ENCODE results near the gene KLF17.

Gene KLF17

GRCh38 chr1:44161546-44161945 lies 42.9 kb downstream of the KLF17 start:
- DNase-seq (ENCODE audit: low read depth in 1 of 2, low spot score in 1 of 2): no peak
- no peak overlapping the region for H3K4me3 ChIP-seq (replicated peaks; ENCODE audit: insufficient read depth, low read length)
- no peaks in the 10 kb centered on the region for H3K27me3 ChIP-seq (ENCODE audit: insufficient read depth, poor library complexity, severe bottlenecking)
- no peak for TF ChIP-seq POLR2AphosphoS5 (IDR thresholded peaks at IDR 0.05; ENCODE audit: low read depth)
- no peak overlapping the region for H3K27ac ChIP-seq (replicated peaks)

GRCh38 chr1:44168520-44169098 lies 50.0 kb downstream of the KLF17 start:
- Histone ChIP-seq H3K27ac (replicated peaks) (no peak overlapping the region), H3K4me3 (replicated peaks; ENCODE audit: insufficient read depth, low read length) (no peak overlapping the region), H3K27me3 (ENCODE audit: insufficient read depth, poor library complexity, severe bottlenecking) (no peaks in the 10 kb centered on the region)
- TF ChIP-seq, protein P1, sequence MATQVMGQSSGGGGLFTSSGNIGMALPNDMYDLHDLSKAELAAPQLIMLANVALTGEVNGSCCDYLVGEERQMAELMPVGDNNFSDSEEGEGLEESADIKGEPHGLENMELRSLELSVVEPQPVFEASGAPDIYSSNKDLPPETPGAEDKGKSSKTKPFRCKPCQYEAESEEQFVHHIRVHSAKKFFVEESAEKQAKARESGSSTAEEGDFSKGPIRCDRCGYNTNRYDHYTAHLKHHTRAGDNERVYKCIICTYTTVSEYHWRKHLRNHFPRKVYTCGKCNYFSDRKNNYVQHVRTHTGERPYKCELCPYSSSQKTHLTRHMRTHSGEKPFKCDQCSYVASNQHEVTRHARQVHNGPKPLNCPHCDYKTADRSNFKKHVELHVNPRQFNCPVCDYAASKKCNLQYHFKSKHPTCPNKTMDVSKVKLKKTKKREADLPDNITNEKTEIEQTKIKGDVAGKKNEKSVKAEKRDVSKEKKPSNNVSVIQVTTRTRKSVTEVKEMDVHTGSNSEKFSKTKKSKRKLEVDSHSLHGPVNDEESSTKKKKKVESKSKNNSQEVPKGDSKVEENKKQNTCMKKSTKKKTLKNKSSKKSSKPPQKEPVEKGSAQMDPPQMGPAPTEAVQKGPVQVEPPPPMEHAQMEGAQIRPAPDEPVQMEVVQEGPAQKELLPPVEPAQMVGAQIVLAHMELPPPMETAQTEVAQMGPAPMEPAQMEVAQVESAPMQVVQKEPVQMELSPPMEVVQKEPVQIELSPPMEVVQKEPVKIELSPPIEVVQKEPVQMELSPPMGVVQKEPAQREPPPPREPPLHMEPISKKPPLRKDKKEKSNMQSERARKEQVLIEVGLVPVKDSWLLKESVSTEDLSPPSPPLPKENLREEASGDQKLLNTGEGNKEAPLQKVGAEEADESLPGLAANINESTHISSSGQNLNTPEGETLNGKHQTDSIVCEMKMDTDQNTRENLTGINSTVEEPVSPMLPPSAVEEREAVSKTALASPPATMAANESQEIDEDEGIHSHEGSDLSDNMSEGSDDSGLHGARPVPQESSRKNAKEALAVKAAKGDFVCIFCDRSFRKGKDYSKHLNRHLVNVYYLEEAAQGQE (IDR thresholded peaks at IDR 0.05; ENCODE audit: insufficient replicate concordance, low read depth): no peak
- no peak for TF ChIP-seq POLR2AphosphoS5 (IDR thresholded peaks at IDR 0.05; ENCODE audit: low read depth)
- DNase-seq (ENCODE audit: low read depth in 1 of 2, low spot score in 1 of 2): no peak

- Histone ChIP-seq H3K27ac (replicated peaks) (no peak overlapping the region), H3K27me3 (ENCODE audit: insufficient read depth, poor library complexity, severe bottlenecking) (no peaks in the 10 kb centered on the region), H3K4me3 (replicated peaks; ENCODE audit: insufficient read depth, low read length) (no peak overlapping the region)
- TF ChIP-seq, protein P2, sequence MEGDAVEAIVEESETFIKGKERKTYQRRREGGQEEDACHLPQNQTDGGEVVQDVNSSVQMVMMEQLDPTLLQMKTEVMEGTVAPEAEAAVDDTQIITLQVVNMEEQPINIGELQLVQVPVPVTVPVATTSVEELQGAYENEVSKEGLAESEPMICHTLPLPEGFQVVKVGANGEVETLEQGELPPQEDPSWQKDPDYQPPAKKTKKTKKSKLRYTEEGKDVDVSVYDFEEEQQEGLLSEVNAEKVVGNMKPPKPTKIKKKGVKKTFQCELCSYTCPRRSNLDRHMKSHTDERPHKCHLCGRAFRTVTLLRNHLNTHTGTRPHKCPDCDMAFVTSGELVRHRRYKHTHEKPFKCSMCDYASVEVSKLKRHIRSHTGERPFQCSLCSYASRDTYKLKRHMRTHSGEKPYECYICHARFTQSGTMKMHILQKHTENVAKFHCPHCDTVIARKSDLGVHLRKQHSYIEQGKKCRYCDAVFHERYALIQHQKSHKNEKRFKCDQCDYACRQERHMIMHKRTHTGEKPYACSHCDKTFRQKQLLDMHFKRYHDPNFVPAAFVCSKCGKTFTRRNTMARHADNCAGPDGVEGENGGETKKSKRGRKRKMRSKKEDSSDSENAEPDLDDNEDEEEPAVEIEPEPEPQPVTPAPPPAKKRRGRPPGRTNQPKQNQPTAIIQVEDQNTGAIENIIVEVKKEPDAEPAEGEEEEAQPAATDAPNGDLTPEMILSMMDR (IDR thresholded peaks at IDR 0.05; ENCODE audit: insufficient read depth, low read length): no peak
- TF ChIP-seq, protein P1 (IDR thresholded peaks at IDR 0.05; ENCODE audit: insufficient replicate concordance, low read depth): no peak
- no peak for TF ChIP-seq POLR2AphosphoS5 (IDR thresholded peaks at IDR 0.05; ENCODE audit: low read depth)
- TF ChIP-seq GABPA (IDR thresholded peaks at IDR 0.05; ENCODE audit: low read depth): no peak
- TF ChIP-seq SPI1 (IDR thresholded peaks at IDR 0.05; ENCODE audit: borderline replicate concordance, low read depth): no peak
- DNase-seq (ENCODE audit: low read depth in 1 of 2, low spot score in 1 of 2): no peak
These were observed 51.7 kb downstream of the KLF17 start for GRCh38 chr1:44170281-44170823.

DNA sequence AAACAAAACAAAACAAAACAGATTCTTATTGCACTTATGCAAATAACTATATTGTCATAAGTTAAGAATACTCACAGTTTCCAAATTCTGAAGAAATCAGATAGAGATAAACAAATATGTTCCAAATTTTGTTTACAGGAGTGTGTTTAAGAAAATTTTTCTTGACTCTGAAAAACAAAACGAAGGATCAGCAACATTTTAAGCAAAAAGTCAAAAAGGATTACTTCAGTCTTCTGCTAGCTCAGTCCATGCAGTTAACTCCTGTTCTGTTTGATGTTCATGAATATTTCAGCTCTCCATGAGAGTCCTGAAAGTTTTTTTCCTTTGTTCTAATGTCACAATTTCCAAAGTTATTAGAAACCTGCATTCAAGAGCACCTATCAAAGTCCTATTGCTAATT lies 56.0 kb downstream of the KLF17 start:
- TF ChIP-seq GABPA (IDR thresholded peaks at IDR 0.05; ENCODE audit: low read depth) (no peak), POLR2AphosphoS5 (IDR thresholded peaks at IDR 0.05; ENCODE audit: low read depth) (no peak), SPI1 (IDR thresholded peaks at IDR 0.05; ENCODE audit: borderline replicate concordance, low read depth) (no peak)
- TF ChIP-seq, protein P2 (IDR thresholded peaks at IDR 0.05; ENCODE audit: insufficient read depth, low read length): no peak
- TF ChIP-seq, protein P1 (IDR thresholded peaks at IDR 0.05; ENCODE audit: insufficient replicate concordance, low read depth): no peak
- no peak overlapping the region for H3K27ac ChIP-seq (replicated peaks)
- DNase-seq (ENCODE audit: low read depth in 1 of 2, low spot score in 1 of 2): no peak
- no peak overlapping the region for H3K4me3 ChIP-seq (replicated peaks; ENCODE audit: insufficient read depth, low read length)
- no peaks in the 10 kb centered on the region for H3K27me3 ChIP-seq (ENCODE audit: insufficient read depth, poor library complexity, severe bottlenecking)

Data from HL-60 (cell line).